Sciatic nerve (tissue), 2 donors: Measurements from ENCODE around the gene CNOT1. TPM values are rescaled to one million over a fixed set of nuclear protein-coding genes. Genes with fewer than 3 reads are reported as not detected.

Experiments used
- ATAC-seq: fragments of 200-7000 bp; cut with Tn5 transposase; one replicate; pipeline ENCODE4 v1.9.1; 2020; ENCODE audit warnings: mild to moderate bottlenecking, moderate library complexity
- DNase-seq: peaks from one replicate; pipeline ENCODE4 v3.0.0-alpha.2; 2020; ENCODE audit warnings: low spot score
- intact Hi-C: fragments of 100-400 bp; cut with DNase I; formaldehyde crosslinking; loops from one replicate; pipeline ENCODE4 v1.14.2; 2022
- total RNA-seq: library from RNA; stranded (reverse); fragmentation: NEBNext Ultra II Directional; extraction: Animal tissue kit (Norgen Biotek cat#: 25700); gene quantifications from one replicate; pipeline ENCODE4 v1.2.1, GENCODE V29; 2021
- donor health status: DM: no; HTN: no; CAD: no.
- donor health status: DM: no; HTN: no; CAD: no.

CNOT1 gene
- total RNA-seq, 1 donor from 2014 or later = 144 TPM

- intact Hi-C loops = no loop called here
- DNase-seq (no peak), ATAC-seq (no peak)
Observed at GRCh38 chr16:58508671-58509251, 120.9 kb downstream of the CNOT1 start.

GRCh38 chr16:58507963-58508670 is 121.5 kb downstream of the CNOT1 start:
- intact Hi-C loops = no loop called here
- ATAC-seq (no peak), DNase-seq (no peak)

- DNase-seq = no peak
- no peak for ATAC-seq
- intact Hi-C loops = no loop called here
Observed at GRCh38 chr16:58507195-58507962, 122.2 kb downstream of the CNOT1 start.

GRCh38 chr16:58506241-58507194 is 123.1 kb downstream of the CNOT1 start:
- intact Hi-C loops = no loop called here
- no peak for DNase-seq
- no peak for ATAC-seq

GRCh38 chr16:58503863-58504688 is 125.5 kb downstream of the CNOT1 start:
- intact Hi-C loops = no loop called here
- DNase-seq (no peak), ATAC-seq (no peak)

GRCh38 chr16:58503166-58503862 is 126.3 kb downstream of the CNOT1 start:
- ATAC-seq (no peak), DNase-seq (no peak)
- intact Hi-C loops = no loop called here

GRCh38 chr16:58502217-58502921 is 127.3 kb downstream of the CNOT1 start:
- intact Hi-C loops = no loop called here
- no peak for DNase-seq
- no peak for ATAC-seq

- peak; percentile 26 for ATAC-seq
- intact Hi-C loops = no loop called here
- no peak for DNase-seq
Observed at GRCh38 chr16:58501242-58502131, 128.1 kb downstream of the CNOT1 start.

GRCh38 chr16:58500430-58501241 is 129.0 kb downstream of the CNOT1 start:
- DNase-seq (peak; percentile 54), ATAC-seq (peak; percentile 4)
- intact Hi-C loops = no loop called here

- peak; percentile 71 for ATAC-seq
- DNase-seq = peak; percentile 73
- intact Hi-C loops = no loop called here
Observed at GRCh38 chr16:58499615-58500351, 129.8 kb downstream of the CNOT1 start, which contains the start of gene NDRG4. Gene NDRG4, plus strand, starts transcription at chr16:58500143. Its CDS starts 106 bp downstream, at chr16:58500249.

GRCh38 chr16:58499092-58499511 is 130.5 kb downstream of the CNOT1 start:
- ATAC-seq (no peak), DNase-seq (peak; percentile 54)
- intact Hi-C loops = no loop called here

- intact Hi-C loops = no loop called here
- ATAC-seq (no peak), DNase-seq (peak; percentile 42)
Observed at GRCh38 chr16:58498341-58499091, 131.1 kb downstream of the CNOT1 start.

- intact Hi-C loops = no loop called here
- DNase-seq = peak; percentile 51
Observed at GRCh38 chr16:58497935-58498334, 131.7 kb downstream of the CNOT1 start.

GRCh38 chr16:58497468-58497867 is 132.2 kb downstream of the CNOT1 start:
- ATAC-seq (no peak), DNase-seq (peak; percentile 38)
- intact Hi-C loops = no loop called here

More at GRCh38 chr16:58497935-58498334, 131.7 kb downstream of the CNOT1 start:
- no peak for ATAC-seq
